NCI-H2107 (cell line): Measurements from ENCODE around the gene CDC27.
A peak's percentile ranks its signal among the peaks of the same experiment; 100 is the strongest.
"Not testable (repeated sequence)": the region's sequence is repeated elsewhere in the genome, so short reads cannot be mapped to it uniquely, and the experiment has no call there.

Experiments used
- DNase-seq: peaks from one replicate; lab custom pipeline; 2025; lab: John Stamatoyannopoulos, UW

CDC27 gene

DNA sequence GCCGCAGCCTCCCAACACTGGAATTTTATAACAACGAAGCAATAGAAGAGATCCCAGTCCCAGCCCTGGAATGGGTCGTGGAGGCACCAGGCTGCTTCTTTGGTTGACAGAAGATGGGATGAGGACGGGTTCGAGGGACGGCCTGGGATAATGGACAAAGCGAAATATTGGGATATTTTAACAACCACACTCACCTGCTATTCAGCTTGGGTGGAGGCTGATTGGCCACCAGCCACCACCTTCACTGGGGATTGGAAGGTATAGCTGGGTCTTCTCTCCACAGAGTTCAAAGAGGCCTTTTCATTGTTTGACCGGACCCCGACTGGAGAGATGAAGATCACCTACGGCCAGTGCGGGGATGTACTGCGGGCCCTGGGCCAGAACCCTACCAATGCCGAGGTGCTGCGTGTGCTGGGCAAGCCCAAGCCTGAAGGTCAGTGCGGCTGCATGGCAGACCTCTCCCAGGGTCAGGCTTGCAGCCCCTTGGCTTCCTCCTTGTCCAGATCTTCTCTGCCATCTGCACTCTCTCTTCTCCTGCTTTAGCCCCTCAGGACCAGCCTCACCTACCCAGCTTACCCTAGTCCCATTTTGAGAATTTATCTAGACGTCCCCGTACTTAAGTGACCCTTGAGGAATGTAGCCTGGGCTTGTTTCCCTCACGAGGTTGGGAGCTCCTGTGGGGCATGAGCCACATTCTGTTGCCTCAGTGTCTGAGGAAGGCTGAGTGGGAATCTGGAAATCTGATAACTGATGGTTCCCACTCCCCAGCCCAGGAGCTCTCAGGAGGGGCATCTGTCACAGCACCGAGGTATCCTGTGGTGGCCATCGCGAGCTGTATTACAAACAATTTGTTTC is 30.8 kb upstream of the CDC27 start:
- DNase-seq: no peak

DNA sequence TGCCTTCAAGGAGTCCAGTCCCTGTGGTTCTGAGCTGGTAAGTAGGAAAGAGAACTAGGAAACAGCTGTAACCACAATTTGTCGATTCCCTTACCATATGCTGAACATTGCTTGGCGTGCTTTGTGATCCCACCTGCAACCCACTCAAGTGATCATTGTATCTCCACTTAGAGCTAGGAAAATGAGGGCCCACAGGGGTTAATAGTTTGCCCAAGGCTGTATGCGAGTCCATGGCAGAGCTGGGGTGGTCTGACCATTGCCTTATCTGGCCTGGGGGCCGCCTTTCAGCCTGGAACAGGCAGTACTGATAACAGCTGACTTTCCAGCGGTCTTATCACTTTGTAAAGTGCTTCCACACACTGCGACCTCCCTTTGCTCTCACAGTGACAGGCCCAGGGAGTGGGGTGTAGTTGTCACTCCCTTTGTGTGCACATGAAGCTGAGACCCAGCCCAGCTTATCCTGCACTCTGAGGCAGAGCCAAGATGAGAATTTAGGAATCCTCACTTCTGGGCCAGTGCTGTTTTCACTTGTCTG is 29.9 kb upstream of the CDC27 start:
- DNase-seq: no peak

DNA sequence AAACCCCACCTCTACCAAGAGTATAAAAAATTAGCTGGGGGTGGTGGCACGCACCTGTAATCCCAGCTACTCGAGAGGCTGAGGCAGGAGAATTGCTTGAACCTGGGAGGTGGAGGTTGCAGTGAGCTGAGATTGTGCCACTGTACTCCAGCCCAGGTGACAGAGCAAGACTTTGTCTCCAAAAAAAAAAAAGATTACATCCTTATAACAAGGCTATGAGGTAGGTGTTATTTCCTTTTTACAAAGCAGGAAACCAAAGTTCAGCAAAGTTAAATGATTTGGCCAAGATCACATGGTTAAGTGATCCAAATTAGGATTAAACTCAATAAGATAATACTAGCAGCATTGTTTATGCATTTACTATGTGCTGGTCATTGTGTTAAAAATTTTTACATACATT is 28.2 kb upstream of the CDC27 start:
- not testable (repeated sequence) for DNase-seq

DNA sequence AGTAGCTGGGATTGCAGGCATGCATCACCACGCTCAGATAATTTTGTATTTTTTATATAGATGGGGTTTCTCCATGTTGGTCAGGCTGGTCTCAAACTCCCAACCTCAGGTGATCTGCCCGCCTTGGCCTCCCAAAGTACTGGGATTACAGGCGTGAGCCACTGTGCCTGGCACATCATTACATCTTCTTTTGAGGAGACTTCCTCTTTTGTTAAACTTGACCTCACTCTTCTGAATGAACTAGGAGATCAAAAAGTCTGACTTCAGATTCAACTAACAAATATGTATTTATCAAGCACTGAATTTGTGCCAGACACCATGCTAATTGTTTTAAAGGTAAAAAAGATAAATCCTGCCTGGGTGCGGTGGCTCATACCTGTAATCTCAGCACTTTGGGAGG is 27.7 kb upstream of the CDC27 start:
- DNase-seq: not testable (repeated sequence)

DNA sequence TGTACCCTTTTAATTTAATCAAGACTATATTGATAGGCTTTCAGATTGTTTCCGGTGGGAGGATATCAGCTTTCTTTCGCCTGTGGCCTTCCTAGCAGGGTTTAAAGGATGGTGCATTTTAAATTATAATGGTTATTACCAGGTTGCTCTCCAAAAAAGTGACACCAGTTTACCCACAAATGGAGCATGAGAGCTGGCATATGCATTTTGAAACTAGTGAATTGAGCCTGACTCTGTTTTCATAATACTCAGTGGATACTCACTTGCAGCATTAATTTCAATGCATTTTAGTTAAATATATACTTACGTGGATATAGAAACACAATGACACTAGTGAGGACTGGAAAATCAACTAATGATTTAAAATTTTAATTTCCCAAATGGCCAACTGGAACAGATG is 25.8 kb upstream of the CDC27 start:
- no peak for DNase-seq

DNA sequence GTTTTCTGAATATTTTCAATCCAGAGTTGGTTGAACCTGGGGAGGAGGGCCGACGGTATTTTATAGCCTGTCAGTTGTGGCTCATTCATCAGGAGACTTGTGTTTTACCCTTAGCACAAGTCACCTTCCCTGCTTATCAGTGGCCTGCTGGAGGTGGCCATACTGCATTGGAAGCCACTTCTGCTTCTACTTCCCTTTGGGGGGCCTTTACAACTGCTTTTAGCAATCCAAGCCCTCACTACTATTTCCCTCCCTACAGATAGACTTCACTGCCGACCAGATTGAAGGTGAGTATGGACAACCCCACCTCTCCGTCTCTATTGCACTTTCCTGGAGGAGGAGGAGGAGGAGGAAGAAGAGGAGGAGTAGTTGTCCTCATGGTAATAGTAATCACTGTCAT is 24.4 kb upstream of the CDC27 start:
- no peak for DNase-seq

DNA sequence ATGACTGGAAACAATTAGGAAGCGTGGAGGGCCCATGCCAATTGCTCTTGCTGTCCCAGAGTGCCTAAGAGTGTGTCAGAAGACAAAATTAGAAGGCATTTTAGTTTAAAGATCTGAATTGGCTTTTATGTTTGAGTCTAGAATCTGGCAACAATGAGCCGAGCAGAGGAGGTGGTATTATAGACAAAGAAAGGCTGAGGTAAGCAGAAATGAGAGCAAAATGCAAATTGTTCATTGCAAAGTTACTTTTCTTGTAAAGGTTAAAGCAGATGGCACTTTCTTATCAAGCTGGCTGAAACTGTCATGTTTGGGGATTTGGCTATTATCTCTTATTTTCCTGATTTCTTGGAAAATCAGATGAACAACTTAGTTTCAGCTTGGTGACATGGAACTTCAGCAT is 23.4 kb upstream of the CDC27 start:
- no peak for DNase-seq

DNA sequence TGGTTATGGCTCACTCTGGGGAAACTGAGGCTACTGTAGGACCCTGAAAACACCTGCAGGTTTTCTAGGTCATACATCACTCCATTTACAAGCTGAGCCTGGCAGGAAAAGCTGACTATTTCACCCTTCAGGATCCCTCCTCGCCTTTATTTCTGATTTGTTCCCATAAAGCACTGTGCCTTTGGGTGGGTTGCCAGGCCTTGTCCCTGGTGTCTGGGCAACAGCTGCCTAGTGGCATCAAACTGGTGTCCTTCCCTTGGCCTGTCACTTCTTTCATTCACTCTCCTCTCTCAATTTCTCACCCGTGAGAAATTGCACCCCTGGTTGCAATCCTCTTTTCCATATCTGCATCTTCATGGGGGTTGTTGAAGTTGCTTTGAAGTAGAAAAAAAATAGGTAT is 21.7 kb upstream of the CDC27 start:
- no peak for DNase-seq

DNA sequence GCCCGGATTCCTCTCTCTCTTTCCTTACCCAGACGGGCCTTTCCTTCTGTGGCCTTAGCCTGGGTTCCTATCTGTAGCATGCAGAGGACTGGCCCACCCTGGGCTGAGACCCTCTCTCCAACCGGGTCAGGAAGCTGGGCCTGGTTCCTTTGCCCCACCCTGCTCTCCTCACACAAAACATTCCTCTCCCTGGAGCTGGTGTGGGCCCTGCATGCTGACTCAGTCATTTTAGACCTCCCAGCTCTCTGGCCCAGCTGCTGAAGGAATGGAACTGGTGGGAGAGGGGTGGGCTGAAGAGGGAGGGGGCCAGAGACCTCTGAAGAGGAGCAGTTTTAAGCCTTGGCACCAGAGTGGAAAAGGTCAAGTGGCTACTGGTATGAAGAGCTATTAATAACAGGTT is 21.0 kb upstream of the CDC27 start:
- DNase-seq: no peak

DNA sequence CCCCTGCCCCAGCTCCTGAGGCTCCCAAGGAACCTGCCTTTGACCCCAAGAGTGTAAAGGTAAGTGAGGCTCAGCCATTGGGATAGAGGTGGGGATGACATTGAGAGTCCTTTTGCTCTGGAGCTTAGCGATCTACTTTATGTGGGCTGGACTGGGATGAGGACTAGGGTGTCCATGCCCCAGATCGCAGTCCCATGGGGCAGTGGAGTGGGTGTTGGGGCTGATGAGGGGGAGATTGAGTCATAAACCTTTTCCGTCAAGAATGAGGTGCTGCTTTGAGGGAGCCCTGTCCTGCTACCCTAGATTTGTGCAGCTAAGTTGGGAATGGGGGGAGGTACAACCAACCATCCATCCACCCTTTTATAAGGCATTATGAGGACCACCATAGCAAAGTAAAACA is 20.4 kb upstream of the CDC27 start:
- DNase-seq: no peak

DNA sequence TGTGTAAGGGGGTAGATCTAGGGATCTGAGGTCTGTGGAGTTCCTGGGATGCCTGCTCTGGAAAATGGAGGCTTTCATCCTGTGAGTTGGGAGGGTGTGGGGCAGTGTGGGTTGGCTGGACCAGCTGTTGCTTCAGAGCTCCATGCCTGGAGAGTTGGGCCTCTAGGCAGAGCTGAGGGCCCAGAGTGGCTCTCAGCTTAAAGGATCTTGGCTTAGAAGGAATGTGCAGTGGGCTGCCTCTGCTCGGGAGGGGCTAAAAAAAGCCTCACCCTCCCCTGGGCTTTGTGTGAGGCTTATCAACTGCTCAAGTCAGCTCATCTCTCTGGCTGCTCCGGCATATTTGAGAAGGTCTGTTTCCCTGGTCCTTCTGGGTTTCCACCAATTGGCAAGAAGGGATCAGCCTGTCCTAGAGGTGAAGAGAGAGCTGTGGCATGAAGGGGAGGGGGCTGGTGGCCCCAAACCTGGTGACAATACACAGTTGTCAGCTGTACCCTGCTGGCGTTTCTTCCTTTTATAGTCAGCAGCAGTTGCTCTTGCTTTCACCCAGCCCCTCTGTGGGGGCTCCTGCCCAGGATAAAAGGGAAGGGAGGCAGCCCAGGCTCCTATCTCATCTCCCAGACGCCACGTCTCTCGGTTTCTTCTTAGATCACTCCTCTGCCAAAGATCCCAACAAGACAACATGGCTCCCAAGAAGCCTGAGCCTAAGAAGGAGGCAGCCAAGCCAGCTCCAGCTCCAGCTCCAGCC is 19.8 kb upstream of the CDC27 start, which contains the start of gene MYL4:
MYL4 (plus strand) TSS at position 605 of the 745 bp plus-strand sequence; CDS start at position 680, 75 bp downstream.
- DNase-seq: no peak

DNA sequence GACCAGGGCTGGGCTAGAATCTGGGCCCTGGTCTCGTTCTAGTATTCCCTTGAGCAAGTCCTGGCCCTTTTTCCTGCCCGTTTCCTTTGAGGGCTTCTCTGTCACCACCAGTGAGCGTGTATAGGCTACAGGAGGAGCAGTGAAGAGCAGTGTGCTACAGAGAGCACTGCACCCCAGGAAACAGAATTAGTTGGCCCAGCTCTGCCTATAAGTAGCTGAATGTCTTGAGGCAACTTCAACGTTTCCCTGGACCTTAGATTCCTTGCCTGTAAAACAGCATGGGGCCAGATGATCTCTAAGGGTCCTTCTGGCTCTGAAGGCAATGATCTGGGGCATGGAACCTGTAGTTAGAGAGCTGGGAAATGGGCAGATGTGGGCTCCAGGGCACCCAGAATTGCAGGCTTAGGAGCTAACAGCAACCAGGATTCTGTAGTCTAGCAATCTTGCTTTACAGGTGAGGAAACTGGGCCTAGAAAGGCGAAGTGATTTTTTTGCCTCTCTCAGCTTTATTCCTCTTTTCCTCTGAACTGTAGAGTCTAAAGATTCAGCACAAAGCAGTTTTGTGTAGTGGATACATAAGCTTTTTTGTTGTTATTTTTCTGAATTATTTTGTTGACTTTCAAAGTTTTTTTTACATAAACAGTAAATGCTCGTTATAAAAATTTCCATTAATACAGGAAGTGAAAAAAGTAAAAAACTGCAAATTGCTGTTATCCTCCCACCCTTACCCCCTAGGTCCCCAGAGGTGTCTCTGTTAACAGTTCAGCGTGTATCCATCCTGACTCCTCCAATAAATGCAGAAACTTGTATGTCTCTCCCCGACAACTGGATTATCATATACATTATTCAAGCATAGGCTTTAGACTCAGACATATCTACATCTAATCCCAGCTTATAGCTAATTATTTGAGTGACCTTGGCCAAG is 18.3 kb upstream of the CDC27 start:
- DNase-seq: no peak

DNA sequence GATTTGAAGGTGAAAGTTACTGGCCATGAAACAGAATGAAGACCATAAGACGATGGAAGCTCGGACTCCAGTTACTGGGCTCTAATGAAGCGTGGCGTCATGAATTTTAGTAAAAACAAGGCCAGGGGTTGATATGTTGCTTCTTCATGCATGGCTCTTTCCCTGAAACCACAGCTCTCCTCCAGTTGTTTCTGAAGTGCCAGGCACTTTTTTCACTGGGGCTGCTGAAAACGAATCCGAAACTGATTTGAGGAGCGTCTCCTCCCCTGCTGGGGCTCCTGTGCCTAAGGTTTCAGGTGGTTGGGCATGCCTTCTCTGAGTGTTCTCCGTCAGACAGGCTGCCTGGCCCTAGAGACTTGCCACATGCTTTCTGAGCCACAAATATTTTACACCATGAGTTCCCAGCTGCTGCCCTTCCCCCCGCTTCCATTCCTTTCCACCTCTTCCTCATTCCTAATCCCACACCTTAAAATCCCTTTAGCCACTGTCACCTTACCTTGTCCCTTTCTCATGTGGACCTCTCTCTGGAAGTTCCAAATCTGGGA is 16.4 kb upstream of the CDC27 start:
- peak; percentile 72 for DNase-seq

DNA sequence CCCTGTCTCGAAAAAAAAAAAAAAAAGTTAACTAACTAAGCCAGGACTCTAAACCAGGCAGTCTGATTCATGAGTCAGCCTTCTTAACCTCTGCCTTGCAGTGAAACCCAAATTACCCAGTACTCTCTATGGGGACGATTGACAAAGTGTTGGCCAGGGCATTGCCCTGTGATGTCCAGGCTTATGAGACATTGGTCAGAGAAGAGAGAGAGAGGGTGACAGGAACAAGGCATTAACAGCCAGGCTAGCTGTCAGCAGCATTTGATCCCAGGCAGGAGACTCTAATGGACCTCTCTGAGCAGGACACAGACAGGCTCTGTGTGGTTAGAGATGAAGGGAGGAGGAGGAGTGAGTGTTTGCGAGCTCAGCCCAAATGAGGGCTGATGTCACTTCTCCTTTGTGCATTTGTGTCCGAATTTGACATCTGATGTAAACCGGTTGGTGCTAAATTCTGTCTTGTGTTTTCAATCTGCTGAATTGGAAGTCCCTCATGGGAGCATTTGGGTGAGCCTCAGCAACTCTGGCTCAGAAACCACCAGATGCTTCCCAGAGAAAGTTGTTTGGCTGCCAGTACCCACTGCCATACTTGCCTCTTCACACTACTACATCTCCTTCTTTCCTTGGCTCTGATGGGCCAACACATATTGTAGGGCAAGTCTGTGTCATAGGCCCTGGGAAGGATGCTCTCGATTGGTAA is 15.8 kb upstream of the CDC27 start:
- DNase-seq: no peak

DNA sequence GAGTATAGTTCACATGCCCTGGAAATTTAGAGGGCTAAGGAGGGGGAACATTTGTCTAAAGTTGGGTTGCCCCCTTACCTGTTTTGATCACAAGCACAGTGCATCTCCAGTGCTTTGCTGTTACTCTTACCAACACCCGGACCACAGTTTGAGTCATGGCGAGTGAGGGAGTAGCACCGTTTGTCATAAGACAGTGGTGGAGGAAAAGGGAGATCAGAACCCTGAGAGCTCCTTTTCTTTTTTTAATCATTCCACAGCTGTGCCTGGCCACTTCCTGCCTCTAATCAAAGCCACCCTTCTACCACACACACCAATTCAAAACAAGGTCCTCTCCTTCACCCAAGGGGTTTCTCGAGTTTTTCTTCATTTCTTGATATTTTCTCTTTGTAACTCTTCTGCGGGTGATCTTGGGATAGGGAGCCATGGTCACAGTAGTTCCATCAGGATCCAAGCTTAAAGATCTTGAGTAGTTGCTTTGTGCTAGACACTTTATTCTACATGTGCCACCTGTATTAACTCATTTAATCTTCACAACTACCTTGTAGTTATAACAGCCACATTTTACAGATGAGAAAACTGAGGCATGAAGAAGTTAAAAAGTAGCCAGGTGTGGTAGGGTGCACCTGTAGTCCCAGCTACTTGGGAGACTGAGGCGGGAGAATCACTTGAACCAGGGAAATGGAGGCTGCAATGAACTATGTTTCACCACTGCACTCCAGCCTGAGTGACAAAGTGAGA is 15.1 kb upstream of the CDC27 start:
- DNase-seq: no peak

DNA sequence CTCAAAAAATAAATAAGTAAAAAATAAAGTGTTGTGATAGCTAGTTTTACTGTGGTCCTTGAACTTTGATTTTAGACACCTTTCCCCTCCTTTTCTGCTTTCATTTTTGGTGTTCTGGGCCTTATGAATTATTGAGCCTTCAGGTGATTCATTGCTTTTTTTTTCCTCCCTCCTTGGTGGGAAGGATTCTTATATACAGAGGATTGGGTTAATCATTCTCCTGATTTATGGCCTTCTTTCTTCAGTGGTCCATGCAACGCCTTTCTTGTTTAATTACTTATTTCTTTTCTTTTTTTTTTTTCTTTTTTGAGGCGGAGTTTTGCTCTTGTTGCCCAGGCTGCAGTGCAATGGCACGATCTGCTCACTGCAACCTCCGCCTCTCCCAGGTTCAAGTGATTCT is 12.1 kb upstream of the CDC27 start:
- no peak for DNase-seq

DNA sequence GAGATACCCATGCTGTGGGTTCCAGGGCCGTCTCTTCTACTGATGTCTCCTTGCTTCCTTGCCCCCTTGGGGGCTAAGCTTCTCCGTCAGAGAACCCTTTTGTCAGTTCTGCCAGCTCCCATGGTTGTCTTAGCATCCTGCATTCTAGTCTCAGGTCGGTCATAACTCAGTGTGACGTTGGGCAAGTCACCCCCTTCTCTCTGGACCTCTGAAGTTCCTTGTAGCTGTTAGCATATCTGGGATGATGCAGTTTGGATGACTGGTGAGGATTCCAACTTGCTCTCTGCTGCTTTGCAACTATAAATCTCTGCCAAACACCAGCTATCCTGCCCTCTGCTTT is 11.2 kb upstream of the CDC27 start:
- DNase-seq: no peak

DNA sequence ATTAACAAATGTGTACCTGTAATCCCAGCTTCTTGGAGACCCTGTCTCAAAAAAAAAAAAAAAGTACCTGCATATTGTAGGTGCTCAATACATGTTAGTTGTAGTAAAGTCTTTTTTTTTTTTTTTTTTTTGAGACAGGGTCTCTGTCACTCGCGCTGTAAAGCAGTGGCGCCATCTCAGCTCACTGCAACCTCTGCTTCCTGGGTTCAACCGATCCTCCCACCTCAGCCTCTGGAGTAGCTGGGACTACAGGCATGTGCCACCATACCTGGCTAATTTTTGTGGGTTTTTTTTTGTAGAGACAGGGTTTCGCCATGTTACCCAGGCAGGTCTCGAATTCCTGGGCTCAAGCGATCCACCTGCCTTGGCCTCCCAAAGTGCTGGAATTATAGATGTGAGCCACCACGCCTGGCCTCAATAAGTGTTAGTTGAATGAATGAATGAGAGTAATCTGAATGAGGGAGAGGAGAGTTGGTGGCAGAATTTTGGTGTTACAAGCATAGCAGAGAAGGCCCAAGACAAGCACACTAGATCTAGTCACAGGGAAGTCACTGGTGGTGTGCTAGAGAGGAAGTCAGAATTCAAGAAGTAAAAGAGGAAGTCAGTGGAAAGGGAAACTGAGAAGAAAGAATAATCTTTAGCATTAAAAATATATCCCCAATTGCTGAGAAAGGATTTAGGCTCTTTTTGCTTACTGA is 10.7 kb upstream of the CDC27 start:
- no peak for DNase-seq

DNA sequence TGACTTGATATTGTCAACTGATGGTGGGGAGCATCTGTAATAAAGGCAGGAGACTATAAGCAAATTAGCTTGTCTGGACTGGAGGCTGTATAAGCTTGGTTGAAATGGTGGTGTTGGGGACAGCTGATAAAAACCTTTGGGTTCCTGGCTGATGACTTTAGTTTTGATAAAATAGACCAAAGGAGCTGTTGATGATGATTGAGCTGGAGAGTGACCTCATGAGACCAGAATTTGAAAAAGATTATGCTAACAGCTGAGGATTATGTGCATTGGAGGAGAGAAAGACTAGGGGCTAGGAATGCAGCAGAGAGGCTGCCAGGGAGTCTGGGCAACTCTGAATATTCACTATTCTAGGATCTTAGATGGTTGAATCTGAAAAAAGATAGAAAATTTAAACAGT is 8.7 kb upstream of the CDC27 start:
- no peak for DNase-seq

DNA sequence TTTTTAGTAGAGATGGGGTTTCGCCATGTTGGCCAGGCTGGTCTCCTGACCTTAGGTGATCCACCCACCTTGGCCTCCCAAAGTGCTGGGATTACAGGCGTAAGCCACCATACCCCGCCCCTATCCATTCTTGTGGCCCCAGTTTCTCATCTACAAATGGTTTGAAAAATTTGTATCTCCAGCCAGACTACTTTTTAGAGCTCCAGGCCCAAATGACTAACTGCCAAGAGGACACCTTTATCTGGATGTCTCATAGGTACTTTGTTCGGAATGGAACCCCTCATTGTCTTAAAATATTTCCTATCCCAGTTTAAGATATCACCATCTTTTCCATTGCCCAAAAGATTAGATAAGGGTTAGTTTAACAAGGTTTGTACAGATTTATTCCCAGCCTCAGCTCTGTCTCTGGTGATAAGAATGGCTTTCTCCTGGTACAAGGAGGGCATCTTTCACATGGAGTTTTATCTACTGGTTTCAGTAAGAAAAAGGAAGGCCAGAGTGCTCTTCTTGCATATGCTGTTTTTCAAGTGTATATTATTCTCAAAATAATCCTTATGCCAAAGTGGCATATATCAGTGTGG is 4.9 kb upstream of the CDC27 start:
- no peak for DNase-seq
